Kidney (tissue), 14 donors: Measurements from ENCODE around the gene NKPD1. TPM values are rescaled to one million over a fixed set of nuclear protein-coding genes. Genes with fewer than 3 reads are reported as not detected.

Source experiments
- DNase-seq, 5 donors: peaks; one replicate each; pipeline ENCODE4 v3.0.0-alpha.2; 2013 to 2020
- FAIRE-seq: peaks from 2 replicates; lab custom pipeline; 2012; peaks lifted over from hg19 to GRCh38; lab: Jason Lieb, UNC
- H3K27ac ChIP-seq, 2 donors: one replicate each; pipeline ENCODE4 v1.7.0; 2013; ENCODE audit warnings: low read depth in 2 of 2, low read length in 2 of 2, inconsistent platforms in 1 of 2
- H3K27me3 ChIP-seq: one replicate; pipeline ENCODE4 v1.7.1; 2013; ENCODE audit warnings: low read length, inconsistent platforms; ENCODE audit not compliant: control insufficient read depth, insufficient read depth
- H3K36me3 ChIP-seq, 3 donors: one replicate each; pipeline versions ENCODE4 v1.7.0 to v1.7.1; 2013; ENCODE audit warnings: low read length in 3 of 3, control low read depth in 1 of 3, inconsistent platforms in 1 of 3; ENCODE audit not compliant: insufficient read depth in 3 of 3, control insufficient read depth in 2 of 3
- H3K4me1 ChIP-seq, 3 donors: one replicate each; pipeline versions ENCODE4 v1.7.0 to v1.7.1; 2013; ENCODE audit warnings: low read length in 3 of 3, inconsistent platforms in 1 of 3, low read depth in 1 of 3; ENCODE audit not compliant: control insufficient read depth in 2 of 3, insufficient read depth in 2 of 3
- H3K4me3 ChIP-seq, 3 donors: one replicate each; pipeline versions ENCODE4 v1.7.0 to v1.8.1; 2013; ENCODE audit warnings: low read length in 3 of 3, control low read depth in 1 of 3, inconsistent platforms in 1 of 3
- H3K9ac ChIP-seq, 3 donors: one replicate each; pipeline versions ENCODE4 v1.7.0 to v1.7.1; 2013; ENCODE audit warnings: low read length in 3 of 3, control low read depth in 1 of 3, inconsistent platforms in 1 of 3
- H3K9me3 ChIP-seq, 3 donors: one replicate each; pipeline versions ENCODE4 v1.7.0 to v1.7.1; 2013; ENCODE audit warnings: low read length in 3 of 3, control low read depth in 1 of 3, inconsistent platforms in 1 of 3; ENCODE audit not compliant: control insufficient read depth in 2 of 3, insufficient read depth in 1 of 3
- CTCF ChIP-seq: IDR thresholded peaks from 3 replicates; pipeline ENCODE4 v1.5.1; 2012; ENCODE audit warnings: mild to moderate bottlenecking, moderate library complexity, borderline replicate concordance; ENCODE audit not compliant: insufficient read depth; ENCODE audit errors: extremely low read depth
- intact Hi-C: fragments of 100-400 bp; cut with DNase I; formaldehyde crosslinking; loops from one replicate; pipeline ENCODE4 v1.11.1; 2022
- polyA plus RNA-seq: library from polyadenylated mRNA; stranded (reverse); fragments of 350-450 nt; fragmentation: Illumina TruSeq; extraction: RNeasy Lipid Tissue Mini Kit (QIAGEN cat#74804); gene quantifications from one replicate; pipeline ENCODE4 v1.2.3, GENCODE V29; 2014; ENCODE audit warnings: low read depth, low replicate concordance; ENCODE audit not compliant: insufficient read depth
- total RNA-seq: library from RNA; stranded (reverse); fragmentation: NEBNext Ultra II Directional; extraction: Animal tissue kit (Norgen Biotek cat#: 25700); gene quantifications from one replicate; pipeline ENCODE4 v1.2.1, GENCODE V29; 2021
- donor health status: control.
- donor health status: control.
- donor health status: control.
- donor health status: control.
- donor health status: control.
- donor health status: DM: yes; HTN: yes; CAD: no.
- donor health status: Normal renal cell carcinoma (clear cell type).

Gene NKPD1
- total and polyA plus RNA-seq, 2 donors from 2014 or later: 0.09 TPM; not detected in 1

DNA sequence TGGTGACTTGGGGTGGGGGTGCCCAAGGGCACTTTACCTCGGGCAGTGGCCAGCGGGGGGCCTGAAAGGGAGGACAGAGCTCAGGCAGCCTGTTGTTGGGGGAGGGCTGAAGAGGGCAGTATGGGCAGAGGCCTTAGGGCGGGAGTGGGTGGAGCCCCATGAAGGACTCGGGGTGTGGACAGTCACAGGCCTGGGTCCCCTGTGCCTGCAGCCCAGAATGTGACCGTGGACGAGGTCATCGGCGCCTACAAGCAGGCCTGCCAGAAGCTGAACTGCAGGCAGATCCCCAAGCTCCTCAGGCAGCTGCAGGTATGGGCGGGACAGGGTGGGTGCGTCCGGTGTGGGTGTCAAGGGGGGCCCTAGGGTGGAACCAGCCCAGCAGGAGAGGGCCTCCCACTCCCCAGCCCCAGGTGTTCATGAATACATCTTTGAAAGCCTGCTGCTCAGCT lies 22.5 kb downstream of the NKPD1 start:
- Histone ChIP-seq H3K4me1 (no peaks in the 10 kb centered on the region), H3K9ac (no peak overlapping the region), H3K27ac (no peak overlapping the region), H3K36me3 (peaks cover 0 to 2% (median 0%) of the 10 kb centered on the region in 3 donors), H3K9me3 (no peaks in the 10 kb centered on the region), H3K4me3 (no peak overlapping the region), H3K27me3 (no peaks in the 10 kb centered on the region)
- no peak for TF ChIP-seq CTCF
- DNase-seq (no peak), FAIRE-seq (no peak)
- intact Hi-C loops: no loop called here

DNA sequence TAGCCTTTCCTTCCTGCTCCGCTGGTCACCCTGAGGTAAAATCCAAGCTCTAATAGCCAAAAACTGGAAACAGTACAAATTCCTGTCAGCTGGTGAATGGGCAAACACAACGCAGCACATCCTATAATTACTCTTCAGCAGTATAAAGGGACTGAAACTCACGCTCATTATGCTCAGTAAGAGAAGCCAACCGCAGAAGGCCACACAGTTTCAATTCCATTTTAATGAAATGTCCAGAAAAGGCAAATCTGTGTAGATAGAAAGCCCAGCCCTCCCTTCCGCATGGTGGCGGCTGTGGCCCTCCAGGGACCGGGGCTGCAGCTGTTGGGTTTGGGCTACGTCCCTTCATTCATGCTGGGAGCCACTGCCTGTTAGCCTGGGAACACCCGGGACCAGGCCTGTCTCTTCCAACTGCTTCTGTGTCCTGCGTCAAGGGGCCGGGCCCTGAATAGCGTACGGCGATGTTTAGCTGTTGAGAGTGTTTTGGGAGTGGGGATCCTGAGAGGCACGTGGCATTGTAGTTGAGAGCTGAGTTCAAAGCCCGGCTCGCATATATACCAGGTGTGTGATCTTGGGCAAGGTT lies 23.5 kb downstream of the NKPD1 start:
- FAIRE-seq (no peak), DNase-seq (no peak)
- Histone ChIP-seq H3K27ac (no peak overlapping the region), H3K4me1 (no peaks in the 10 kb centered on the region), H3K4me3 (no peak overlapping the region), H3K9me3 (no peaks in the 10 kb centered on the region), H3K27me3 (no peaks in the 10 kb centered on the region), H3K36me3 (peaks cover 0 to 2% (median 0%) of the 10 kb centered on the region in 3 donors), H3K9ac (no peak overlapping the region)
- intact Hi-C loops: no loop called here
- no peak for TF ChIP-seq CTCF

GRCh38 chr19:45136507-45137178 lies 24.1 kb downstream of the NKPD1 start:
- Histone ChIP-seq H3K9ac (no peak overlapping the region), H3K27me3 (no peaks in the 10 kb centered on the region), H3K4me3 (no peak overlapping the region), H3K36me3 (peaks cover 0 to 2% (median 0%) of the 10 kb centered on the region in 3 donors), H3K4me1 (no peaks in the 10 kb centered on the region), H3K27ac (no peak overlapping the region), H3K9me3 (no peaks in the 10 kb centered on the region)
- TF ChIP-seq CTCF: no peak
- DNase-seq: no peak
- intact Hi-C loops: no loop called here
- FAIRE-seq: no peak
